ENCODE data around the gene GRN. TPM values are rescaled to one million over a fixed set of nuclear protein-coding genes. Genes with fewer than 3 reads are reported as not detected.
A peak's percentile ranks its signal among the peaks of the same experiment; 100 is the strongest.

GRN gene
- total RNA-seq, 1 experiment from 2014 or later, result 206 TPM

GRCh38 chr17:44384823-44385286 lies 39.8 kb downstream of the GRN start (continued):
- TF ChIP-seq EZH2phosphoT487 (IDR thresholded peaks at IDR 0.05; ENCODE audit: borderline replicate concordance) (no peak), YY1 (IDR thresholded peaks at IDR 0.05; ENCODE audit: extremely low read depth, insufficient replicate concordance, low read depth, low read length) (no peak), SP1 (IDR thresholded peaks at IDR 0.05; ENCODE audit: low read depth) (no peak), POLR2A (IDR thresholded peaks at IDR 0.05; ENCODE audit: borderline replicate concordance, extremely low read depth, insufficient read depth, insufficient read length) (no peak), ZBTB33 (IDR thresholded peaks at IDR 0.05; ENCODE audit: extremely low read depth, insufficient replicate concordance, low read length) (no peak)

DNA sequence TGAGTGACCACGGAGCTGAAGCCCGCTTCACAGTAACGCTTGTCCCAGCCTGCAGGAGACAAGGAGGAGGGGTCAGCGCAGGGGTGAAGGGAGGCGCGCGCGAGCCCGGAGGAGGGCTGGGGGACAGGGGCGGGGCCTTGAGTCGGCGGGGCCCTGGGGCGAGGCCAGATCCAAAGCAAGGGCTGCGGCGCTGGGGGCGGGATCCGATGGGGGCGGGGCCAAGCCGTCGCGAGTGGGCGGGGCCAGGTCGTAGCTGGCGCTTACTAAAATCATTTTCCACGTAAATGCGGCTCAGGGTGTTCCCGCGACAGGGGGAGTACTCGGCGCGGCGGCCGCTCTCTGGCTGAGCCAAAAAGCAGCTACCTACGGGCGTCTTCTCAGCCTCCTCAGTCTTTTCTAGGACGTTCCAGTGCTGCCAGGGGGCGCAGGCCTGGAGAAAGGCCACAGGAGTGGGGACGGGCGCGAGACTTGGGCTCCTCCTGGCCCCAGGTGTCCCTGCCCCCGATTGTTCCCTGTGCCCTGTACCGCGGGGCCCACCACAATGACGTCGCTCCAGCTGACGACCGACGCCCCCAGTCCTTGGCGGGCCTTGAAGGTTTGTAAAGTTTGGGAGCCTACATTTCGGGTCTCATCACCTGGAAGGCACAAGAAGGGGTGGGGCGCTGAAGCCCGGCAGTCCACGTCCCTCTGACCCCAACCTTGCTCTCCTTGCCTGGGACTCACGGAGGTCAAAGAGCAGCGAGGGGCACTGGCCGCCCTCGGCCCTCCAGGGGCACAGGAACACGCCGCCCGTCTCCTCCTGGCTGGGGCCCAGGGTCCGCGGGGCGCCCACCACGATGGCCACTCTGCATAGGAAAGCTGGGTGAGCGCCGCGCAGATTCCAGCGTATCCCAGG lies 40.4 kb downstream of the GRN start:
- peaks cover 4 to 18% of the 10 kb centered on the region in 2 experiments; a peak in 3 of 4 replicates for H3K4me1 ChIP-seq (ENCODE audit: control insufficient read depth in 1 of 2, insufficient read depth in 2 of 2, low read length in 2 of 2)
- H3K36me3 ChIP-seq (ENCODE audit: control insufficient read depth in 1 of 2, insufficient read depth in 2 of 2, low read length in 2 of 2), result no peaks in the 10 kb centered on the region
- H3K4me3 ChIP-seq (replicated peaks in 1 of 2; ENCODE audit: low read depth in 1 of 2, low read length in 2 of 2), result peak overlapping the region; percentile 57 to 67
- H3K79me2 ChIP-seq (ENCODE audit: insufficient read depth, low read length), result no peaks in the 10 kb centered on the region
- BruUV-seq (replicated peaks), result TSS peak; percentile 84
- peak overlapping the region; percentile 77 for H3K9ac ChIP-seq (ENCODE audit: low read length)
- peak overlapping the region; percentile 88 for H2AFZ ChIP-seq (ENCODE audit: low read depth, low read length, poor library complexity, severe bottlenecking)
- intact Hi-C loops (cut with micrococcal nuclease), result no loop called here
- ChIA-PET CTCF (interaction anchor here (0.8 to 1.2 kb wide), 5 partner anchors 10 to 176 kb away, joined by 3 to 9 read pairs (median 3); partner anchors contain the start of gene FAM171A2), RAD21 (ENCODE audit: low non-redundant PET in 1 of 2, low total read pairs in 2 of 2, uncharacterized antibody in 2 of 2, unreplicated experiment in 2 of 2) (no interaction called here), POLR2A (interaction anchor here (0.9 to 1.5 kb wide), 4 partner anchors 9 to 22 kb away, joined by 3 to 7 read pairs (median 6); partner anchors contain the start of gene FAM171A2)
- DNase-seq (ENCODE audit: low read depth, low spot score) (peak; percentile 61), ATAC-seq (peak; percentile 94)
- no peaks in the 10 kb centered on the region for H3K9me2 ChIP-seq (ENCODE audit: insufficient read depth)
- peak overlapping the region; percentile 40; the same call in 1 of the 2 replicates for H3K27ac ChIP-seq (ENCODE audit: low read depth, low read length)
- no peaks in the 10 kb centered on the region for H4K20me1 ChIP-seq (ENCODE audit: insufficient read depth)
- H3K27me3 ChIP-seq (ENCODE audit: insufficient read depth, low read length), result no peaks in the 10 kb centered on the region
- TF ChIP-seq ZBTB33 (IDR thresholded peaks at IDR 0.05; ENCODE audit: extremely low read depth, insufficient replicate concordance, low read length) (peak; percentile 23), CEBPB (IDR thresholded peaks at IDR 0.05; ENCODE audit: low read depth) (no peak), ATF3 (IDR thresholded peaks at IDR 0.05) (no peak), SP1 (IDR thresholded peaks at IDR 0.05; ENCODE audit: low read depth) (no peak), CBX3 (IDR thresholded peaks at IDR 0.05; ENCODE audit: low read depth) (no peak), CTCF (IDR thresholded peaks at IDR 0.05 in 2 of 3, conservative IDR thresholded peaks at IDR 0.05 in 1 of 3; ENCODE audit: borderline replicate concordance in 1 of 3, insufficient read depth in 1 of 3, low read depth in 2 of 3, low read length in 2 of 3) (peak in 1 of 3 experiments; percentile 10; a peak in 1 of 6 replicates), POLR2AphosphoS5 (IDR thresholded peaks at IDR 0.05; ENCODE audit: low read depth, low read length) (peak; percentile 84)
- H3K9me3 ChIP-seq (ENCODE audit: control insufficient read depth in 1 of 2, insufficient read depth in 1 of 2, low read depth in 1 of 2, low read length in 2 of 2), result no peaks in the 10 kb centered on the region
- H3K4me2 ChIP-seq (ENCODE audit: low read length), result peak overlapping the region; percentile 98

Data from HCT116 (cell line).